CD4-positive, CD25-positive, alpha-beta regulatory T cell (primary cell): ENCODE data around the gene ERN1. TPM values are rescaled to one million over a fixed set of nuclear protein-coding genes. Genes with fewer than 3 reads are reported as not detected.

Source experiments
- ATAC-seq, 2 donors: fragments of 150-1000 bp; cut with Tn5 transposase; one replicate each; pipeline ENCODE4 v1.10.0; 2021; ENCODE audit warnings: low read depth in 2 of 2, moderate number of reproducible peaks in 2 of 2, moderate library complexity in 1 of 2
- DNase-seq, 3 donors: peaks; one replicate each; pipeline versions ENCODE4 v3.0.0 to v3.0.0-alpha.2; 2012 to 2022; ENCODE audit warnings: mixed read lengths in 1 of 3
- H3K27ac ChIP-seq: one replicate; pipeline ENCODE4 v1.7.0; 2013; ENCODE audit warnings: mild to moderate bottlenecking, low read length; ENCODE audit not compliant: insufficient read depth, poor library complexity, severe bottlenecking
- H3K27me3 ChIP-seq: one replicate; pipeline ENCODE4 v1.7.0; 2013; ENCODE audit warnings: low read length; ENCODE audit not compliant: control insufficient read depth, insufficient read depth
- H3K36me3 ChIP-seq: one replicate; pipeline ENCODE4 v1.7.0; 2013; ENCODE audit warnings: mild to moderate bottlenecking, low read length, moderate library complexity; ENCODE audit not compliant: control insufficient read depth, insufficient read depth
- H3K4me1 ChIP-seq: 2 replicates; pipeline ENCODE4 v1.7.0; 2013; ENCODE audit warnings: mild to moderate bottlenecking, low read length; ENCODE audit not compliant: insufficient read depth, control insufficient read depth, poor library complexity, severe bottlenecking
- H3K4me3 ChIP-seq: one replicate; pipeline ENCODE4 v1.7.0; 2013; ENCODE audit warnings: low read depth, mild to moderate bottlenecking, low read length, moderate library complexity
- H3K9me3 ChIP-seq, 2 experiments: 1 replicate in 1 of 2; 2 replicates in 1 of 2; pipeline ENCODE4 v1.7.0; 2013; ENCODE audit warnings: low read length in 2 of 2, mild to moderate bottlenecking in 1 of 2, moderate library complexity in 1 of 2; ENCODE audit not compliant: control insufficient read depth in 2 of 2
- H3K27ac Mint-ChIP-seq, 3 donors: one replicate each; pipeline ENCODE4 v1.8.0; 2020 to 2022; ENCODE audit warnings: mild to moderate bottlenecking in 3 of 3, mixed read lengths in 3 of 3, moderate library complexity in 2 of 3
- H3K27me3 Mint-ChIP-seq: one replicate; pipeline ENCODE4 v1.8.0; 2022; ENCODE audit warnings: mild to moderate bottlenecking, mixed read lengths
- H3K36me3 Mint-ChIP-seq: one replicate; pipeline ENCODE4 v1.8.0; 2020; ENCODE audit warnings: mixed read lengths
- H3K4me1 Mint-ChIP-seq, 4 donors: one replicate each; pipeline ENCODE4 v1.8.0; 2020 to 2022; ENCODE audit warnings: mixed read lengths in 4 of 4, mild to moderate bottlenecking in 1 of 4
- H3K4me3 Mint-ChIP-seq, 4 donors: one replicate each; pipeline ENCODE4 v1.8.0; 2020 to 2022; ENCODE audit warnings: mild to moderate bottlenecking in 4 of 4, mixed read lengths in 4 of 4, moderate library complexity in 3 of 4
- H3K9me3 Mint-ChIP-seq, 7 donors: one replicate each; pipeline ENCODE4 v1.8.0; 2020 to 2022; ENCODE audit warnings: mixed read lengths in 7 of 7, mild to moderate bottlenecking in 3 of 7, moderate library complexity in 2 of 7
- polyA plus RNA-seq, 4 donors: library from polyadenylated mRNA; unstranded; fragments of 300-500 nt; fragmentation: Illumina TruSeq; gene quantifications; one replicate each; pipeline ENCODE4 v1.2.3, GENCODE V29; 2021
- total RNA-seq: library from RNA; stranded (reverse); gene quantifications from one replicate; pipeline ENCODE4 v1.2.3, GENCODE V29; 2022

ERN1 gene
- total and polyA plus RNA-seq, 5 donors from 2014 or later: 30.2 to 96.7 (median 37.0) TPM

DNA sequence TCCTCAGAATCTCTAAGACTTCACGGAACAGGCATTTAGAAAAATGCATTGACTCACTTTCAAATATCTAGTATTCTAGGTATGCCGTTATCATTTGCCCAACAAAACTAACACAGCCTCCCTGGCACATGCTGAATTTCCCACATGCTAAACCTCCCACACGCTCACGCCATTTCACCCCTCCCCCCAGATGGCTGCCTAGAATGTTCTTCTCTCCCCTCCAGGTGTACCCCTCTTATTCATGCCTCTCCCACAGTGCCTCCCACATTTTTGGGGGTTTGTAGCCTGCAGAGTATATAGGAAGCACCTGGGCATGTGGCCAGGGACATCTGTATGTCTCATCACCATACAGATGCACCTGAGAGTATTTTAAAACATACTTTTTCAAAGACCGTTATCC, 71.3 kb downstream of the ERN1 start:
- no peak overlapping the region for H3K27ac ChIP-seq
- no peaks in the 10 kb centered on the region for H3K27me3 ChIP-seq
- H3K36me3 ChIP-seq: peaks cover 68% of the 10 kb centered on the region
- Mint-ChIP-seq H3K27me3 (no peaks in the 10 kb centered on the region), H3K4me3 (no peak overlapping the region), H3K9me3 (no peaks in the 10 kb centered on the region), H3K36me3 (peaks cover 55% of the 10 kb centered on the region), H3K27ac (peak overlapping the region; percentile 55 to 95 (median 63)), H3K4me1 (peaks cover 5 to 30% (median 20%) of the 10 kb centered on the region in 4 donors)
- peaks cover 17% of the 10 kb centered on the region for H3K4me1 ChIP-seq
- no peak for DNase-seq
- H3K9me3 ChIP-seq: no peaks in the 10 kb centered on the region
- ATAC-seq: no peak
- H3K4me3 ChIP-seq: no peak overlapping the region

GRCh38 chr17:64057701-64058263, 72.2 kb downstream of the ERN1 start:
- Histone ChIP-seq H3K36me3 (peaks cover 69% of the 10 kb centered on the region), H3K27ac (no peak overlapping the region), H3K9me3 (no peaks in the 10 kb centered on the region), H3K27me3 (no peaks in the 10 kb centered on the region), H3K4me3 (no peak overlapping the region), H3K4me1 (peaks cover 17% of the 10 kb centered on the region)
- ATAC-seq (no peak), DNase-seq (no peak)
- Mint-ChIP-seq H3K27me3 (no peaks in the 10 kb centered on the region), H3K9me3 (no peaks in the 10 kb centered on the region), H3K4me3 (no peak overlapping the region), H3K36me3 (peaks cover 58% of the 10 kb centered on the region), H3K27ac (peak overlapping the region in 1 of 3 donors; percentile 25), H3K4me1 (peaks cover 5 to 35% (median 24%) of the 10 kb centered on the region in 4 donors)

GRCh38 chr17:64056269-64057005, 73.5 kb downstream of the ERN1 start:
- H3K4me1 Mint-ChIP-seq: peaks cover 10 to 47% (median 31%) of the 10 kb centered on the region in 4 donors
- H3K4me1 ChIP-seq: peaks cover 22% of the 10 kb centered on the region
- ATAC-seq: peak; percentile 13 to 46
- peak in 1 of 3 donors; percentile 14 for DNase-seq
- H3K36me3 Mint-ChIP-seq: peaks cover 67% of the 10 kb centered on the region
- H3K4me3 ChIP-seq: peak overlapping the region; percentile 3
- no peaks in the 10 kb centered on the region for H3K27me3 Mint-ChIP-seq
- peak overlapping the region; percentile 21 for H3K27ac ChIP-seq
- H3K27ac Mint-ChIP-seq: peak overlapping the region; percentile 72 to 96 (median 94)
- H3K4me3 Mint-ChIP-seq: peak overlapping the region in 1 of 4 donors; percentile 62
- no peaks in the 10 kb centered on the region for H3K9me3 Mint-ChIP-seq
- H3K36me3 ChIP-seq: peaks cover 63% of the 10 kb centered on the region
- no peaks in the 10 kb centered on the region for H3K27me3 ChIP-seq
- H3K9me3 ChIP-seq: no peaks in the 10 kb centered on the region

- Mint-ChIP-seq H3K27ac (peak overlapping the region; percentile 72 to 94 (median 76)), H3K9me3 (no peaks in the 10 kb centered on the region), H3K4me1 (peaks cover 16 to 57% (median 40%) of the 10 kb centered on the region in 4 donors), H3K27me3 (no peaks in the 10 kb centered on the region), H3K4me3 (no peak overlapping the region), H3K36me3 (peaks cover 67% of the 10 kb centered on the region)
- Histone ChIP-seq H3K4me1 (peaks cover 32% of the 10 kb centered on the region), H3K27ac (peak overlapping the region; percentile 21), H3K4me3 (no peak overlapping the region), H3K27me3 (no peaks in the 10 kb centered on the region), H3K36me3 (peaks cover 60% of the 10 kb centered on the region), H3K9me3 (no peaks in the 10 kb centered on the region)
- DNase-seq (no peak), ATAC-seq (no peak)
Measured at GRCh38 chr17:64055183-64056142, 74.5 kb downstream of the ERN1 start.

GRCh38 chr17:64054304-64054703, 75.6 kb downstream of the ERN1 start:
- Mint-ChIP-seq H3K27me3 (no peaks in the 10 kb centered on the region), H3K36me3 (peaks cover 59% of the 10 kb centered on the region), H3K9me3 (no peaks in the 10 kb centered on the region), H3K27ac (peak overlapping the region in 1 of 3 donors; percentile 67), H3K4me1 (peaks cover 16 to 64% (median 44%) of the 10 kb centered on the region in 4 donors), H3K4me3 (no peak overlapping the region)
- Histone ChIP-seq H3K27ac (no peak overlapping the region), H3K36me3 (peaks cover 52% of the 10 kb centered on the region), H3K27me3 (no peaks in the 10 kb centered on the region), H3K4me1 (peaks cover 43% of the 10 kb centered on the region), H3K4me3 (no peak overlapping the region), H3K9me3 (no peaks in the 10 kb centered on the region)
- no peak for DNase-seq
- no peak for ATAC-seq

DNA sequence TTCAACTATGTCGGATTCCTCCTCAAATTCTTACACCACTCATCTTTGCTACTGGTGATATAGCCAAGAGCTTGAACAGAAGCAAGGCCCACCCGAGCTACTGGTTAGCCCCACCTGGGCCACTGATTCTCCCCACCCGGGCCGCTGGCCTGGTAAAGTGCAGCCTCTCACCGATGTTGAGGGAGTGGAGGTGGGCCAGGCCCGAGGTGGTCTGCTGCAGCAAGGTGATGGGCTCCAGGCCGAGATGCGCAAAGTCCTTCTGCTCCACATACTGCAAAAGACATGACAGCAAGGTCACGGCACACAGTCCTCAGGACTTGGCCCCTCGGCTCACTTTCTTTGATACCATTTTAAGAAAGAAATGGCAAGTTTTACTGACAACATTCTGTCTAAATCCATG, 76.8 kb downstream of the ERN1 start:
- Histone ChIP-seq H3K36me3 (peaks cover 51% of the 10 kb centered on the region), H3K27me3 (no peaks in the 10 kb centered on the region), H3K9me3 (no peaks in the 10 kb centered on the region), H3K4me1 (peaks cover 53% of the 10 kb centered on the region), H3K27ac (no peak overlapping the region), H3K4me3 (no peak overlapping the region)
- Mint-ChIP-seq H3K27me3 (no peaks in the 10 kb centered on the region), H3K4me3 (no peak overlapping the region), H3K27ac (peak overlapping the region; percentile 80 to 94 (median 94)), H3K36me3 (peaks cover 51% of the 10 kb centered on the region), H3K4me1 (peaks cover 11 to 71% (median 42%) of the 10 kb centered on the region in 4 donors), H3K9me3 (no peaks in the 10 kb centered on the region)
- no peak for DNase-seq
- ATAC-seq: no peak

GRCh38 chr17:64051153-64051552, 78.8 kb downstream of the ERN1 start:
- peak; percentile 14 to 93 (median 82) for DNase-seq
- peak overlapping the region; percentile 64 for H3K4me3 ChIP-seq
- H3K27ac Mint-ChIP-seq: peak overlapping the region; percentile 94 to 97 (median 94)

More at GRCh38 chr17:64051153-64051552, 78.8 kb downstream of the ERN1 start:
- H3K27me3 Mint-ChIP-seq: no peaks in the 10 kb centered on the region
- Histone ChIP-seq H3K27ac (peak overlapping the region; percentile 75), H3K4me1 (peaks cover 47% of the 10 kb centered on the region), H3K36me3 (peaks cover 51% of the 10 kb centered on the region), H3K27me3 (no peaks in the 10 kb centered on the region), H3K9me3 (no peaks in the 10 kb centered on the region)
- H3K4me1 Mint-ChIP-seq: peaks cover 11 to 63% (median 35%) of the 10 kb centered on the region in 4 donors
- H3K9me3 Mint-ChIP-seq: no peaks in the 10 kb centered on the region
- peak overlapping the region; percentile 2 to 75 (median 63) for H3K4me3 Mint-ChIP-seq
- peaks cover 52% of the 10 kb centered on the region for H3K36me3 Mint-ChIP-seq
- ATAC-seq: peak; percentile 100
